HG03139 (cell line): ENCODE data around the gene SLCO3A1.
A peak's percentile ranks its signal among the peaks of the same experiment; 100 is the strongest.

ENCODE experiments used
- ATAC-seq: cut with Tn5 transposase; IDR thresholded peaks from one replicate; pipeline ENCODE4 v1.9.1; 2021; ENCODE audit not compliant: unreplicated experiment

The SLCO3A1 gene

GRCh38 chr15:92152983-92153382 lies 299.5 kb downstream of the SLCO3A1 start:
- no peak for ATAC-seq

- no peak for ATAC-seq
Measured at GRCh38 chr15:92153620-92154019, 300.1 kb downstream of the SLCO3A1 start.

GRCh38 chr15:92155934-92156333 lies 302.4 kb downstream of the SLCO3A1 start:
- ATAC-seq: no peak

- ATAC-seq: no peak
Measured at GRCh38 chr15:92157666-92158298, 304.3 kb downstream of the SLCO3A1 start.

GRCh38 chr15:92158426-92158825 lies 304.9 kb downstream of the SLCO3A1 start:
- ATAC-seq: no peak

- no peak for ATAC-seq
Measured at GRCh38 chr15:92159481-92159880, 306.0 kb downstream of the SLCO3A1 start.

GRCh38 chr15:92159906-92160841 lies 306.7 kb downstream of the SLCO3A1 start:
- no peak for ATAC-seq

GRCh38 chr15:92161039-92161670 lies 307.6 kb downstream of the SLCO3A1 start:
- ATAC-seq: peak; percentile 92

GRCh38 chr15:92162657-92163056 lies 309.1 kb downstream of the SLCO3A1 start:
- ATAC-seq: no peak

GRCh38 chr15:92163641-92164040 lies 310.1 kb downstream of the SLCO3A1 start:
- no peak for ATAC-seq

GRCh38 chr15:92164327-92165000 lies 311.0 kb downstream of the SLCO3A1 start:
- no peak for ATAC-seq

GRCh38 chr15:92165001-92165346 lies 311.5 kb downstream of the SLCO3A1 start:
- no peak for ATAC-seq

- no peak for ATAC-seq
Measured at GRCh38 chr15:92166029-92166428, 312.5 kb downstream of the SLCO3A1 start.

GRCh38 chr15:92166751-92167405 lies 313.4 kb downstream of the SLCO3A1 start:
- ATAC-seq: no peak

- no peak for ATAC-seq
Measured at GRCh38 chr15:92167451-92167850, 313.9 kb downstream of the SLCO3A1 start.

GRCh38 chr15:92168066-92168683 lies 314.7 kb downstream of the SLCO3A1 start:
- ATAC-seq: no peak

- ATAC-seq: no peak
Measured at GRCh38 chr15:92170897-92171296, 317.4 kb downstream of the SLCO3A1 start.

- no peak for ATAC-seq
Measured at GRCh38 chr15:92178911-92179310, 325.4 kb downstream of the SLCO3A1 start.

GRCh38 chr15:92184142-92184541 lies 330.6 kb downstream of the SLCO3A1 start:
- no peak for ATAC-seq

GRCh38 chr15:92184679-92185230 lies 331.2 kb downstream of the SLCO3A1 start:
- no peak for ATAC-seq
